ENCODE data around the gene SEMA4A.
"Not testable (repeated sequence)": the region's sequence is repeated elsewhere in the genome, so short reads cannot be mapped to it uniquely, and the experiment has no call there.

The SEMA4A gene

DNA sequence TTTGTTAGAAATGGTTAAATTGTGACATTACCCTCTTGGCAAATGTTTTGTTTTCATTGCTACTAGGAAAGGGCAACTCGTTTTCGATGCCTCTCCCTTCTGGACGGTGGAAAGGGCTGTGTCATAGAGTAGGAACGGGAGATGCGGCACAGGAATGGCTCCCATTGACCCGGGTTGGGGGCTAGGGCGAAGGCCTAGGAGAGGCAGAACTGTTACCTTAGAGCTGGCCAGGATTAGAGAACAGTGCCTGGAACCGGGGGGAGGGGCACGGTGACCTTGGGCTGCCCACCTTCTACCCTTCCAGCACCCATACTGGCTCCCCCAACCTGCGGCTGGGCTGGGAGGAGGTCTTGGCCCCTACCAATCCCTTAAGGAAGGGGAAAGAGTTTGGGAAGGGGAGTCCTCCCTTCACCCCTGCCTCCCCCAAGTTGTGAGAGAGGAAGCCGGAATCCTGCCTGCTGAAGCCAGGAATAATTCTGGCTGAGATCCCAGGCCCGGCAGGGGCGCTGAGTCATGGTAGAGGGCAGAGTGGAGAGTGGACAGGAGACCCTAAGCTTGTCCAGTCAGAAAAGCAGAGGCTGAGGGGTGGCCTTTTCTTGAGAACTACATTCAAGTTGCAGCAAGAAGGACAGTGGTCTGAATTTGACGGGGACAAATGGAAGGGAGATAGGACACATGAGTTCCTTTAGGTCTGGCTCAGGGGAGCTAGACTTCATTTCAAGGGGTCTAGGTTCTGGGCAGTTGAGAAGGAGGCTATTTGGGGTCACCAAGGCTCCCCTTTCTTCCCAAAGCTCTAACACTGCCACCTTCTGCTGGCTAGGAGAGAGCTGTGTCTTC lies 30.6 kb upstream of the SEMA4A start:
- peaks cover 100% of the 10 kb centered on the region for H3K4me1 ChIP-seq (ENCODE audit: low read depth, poor library complexity, severe bottlenecking)
- no peaks in the 10 kb centered on the region for H3K27me3 ChIP-seq (ENCODE audit: insufficient read depth, low read depth)
- no peaks in the 10 kb centered on the region for H4K20me1 ChIP-seq (ENCODE audit: insufficient read depth)
- H3K27ac ChIP-seq, result peak overlapping the region; percentile 90
- peaks cover 73% of the 10 kb centered on the region for H3K79me2 ChIP-seq (ENCODE audit: insufficient read depth, low read depth)
- H3K9ac ChIP-seq, result peak overlapping the region; percentile 46; the same call in 1 of the 2 replicates
- no peak overlapping the region for H3K4me3 ChIP-seq (IDR thresholded peaks at IDR 0.05; ENCODE audit: insufficient read depth, low read depth, low read length)
- TF ChIP-seq CTCF (conservative IDR thresholded peaks at IDR 0.05; ENCODE audit: low read depth, low read length), result no peak
- H3K4me2 ChIP-seq, result peak overlapping the region; percentile 92
- H3K36me3 ChIP-seq (ENCODE audit: insufficient read depth), result no peaks in the 10 kb centered on the region
- H2AFZ ChIP-seq (ENCODE audit: low read depth), result peak overlapping the region; percentile 2; the same call in 1 of the 2 replicates

DNA sequence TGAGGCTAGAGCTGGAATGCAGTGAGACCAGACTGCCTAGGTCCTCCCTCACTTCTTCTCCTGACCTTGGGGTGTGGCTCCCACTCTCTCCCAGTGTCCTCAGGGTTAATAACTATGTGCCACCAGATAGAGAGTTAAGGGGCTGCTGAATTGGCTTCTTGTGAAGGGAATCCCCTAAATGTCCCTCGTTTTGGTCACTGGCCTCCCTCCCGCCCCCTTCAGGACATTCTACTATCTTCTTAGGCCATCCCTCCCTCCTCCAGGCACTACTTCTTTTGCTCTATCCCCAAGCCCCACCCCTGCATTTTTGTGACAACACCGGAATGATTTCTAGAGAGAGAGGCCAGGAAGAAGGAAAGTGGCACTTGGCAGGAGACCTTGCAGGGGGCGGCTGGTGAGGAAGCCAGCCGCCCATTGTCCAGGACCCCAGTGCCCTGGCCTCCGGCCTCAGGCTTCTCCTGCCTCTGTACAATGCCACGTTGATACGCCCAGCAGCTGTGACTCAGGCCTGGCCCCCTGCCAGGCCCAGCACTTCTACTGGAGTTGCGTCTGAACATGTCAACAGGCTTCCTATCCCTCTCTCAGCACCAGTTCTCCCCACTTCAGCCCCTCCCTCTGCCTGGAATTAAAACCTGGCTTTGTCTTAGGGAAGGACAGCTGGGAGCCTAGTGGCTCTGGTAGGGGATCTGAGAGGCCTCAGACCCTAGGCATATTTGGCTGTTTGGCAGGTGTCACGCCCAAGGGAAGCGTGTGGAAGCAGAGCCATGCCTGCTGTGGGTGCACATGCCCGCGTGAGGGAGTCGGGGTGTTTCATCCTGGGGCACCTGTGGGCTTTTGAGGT lies 29.8 kb upstream of the SEMA4A start:
- peak; percentile 78 for TF ChIP-seq CTCF (conservative IDR thresholded peaks at IDR 0.05; ENCODE audit: low read depth, low read length)
- H3K36me3 ChIP-seq (ENCODE audit: insufficient read depth), result no peaks in the 10 kb centered on the region
- peak overlapping the region; percentile 92 for H3K4me2 ChIP-seq
- peaks cover 72% of the 10 kb centered on the region for H3K79me2 ChIP-seq (ENCODE audit: insufficient read depth, low read depth)
- peak overlapping the region; percentile 46; the same call in 1 of the 2 replicates for H3K9ac ChIP-seq
- peak overlapping the region; percentile 90 for H3K27ac ChIP-seq
- peak overlapping the region; percentile 2; the same call in 1 of the 2 replicates for H2AFZ ChIP-seq (ENCODE audit: low read depth)
- H3K4me3 ChIP-seq (IDR thresholded peaks at IDR 0.05; ENCODE audit: insufficient read depth, low read depth, low read length), result no peak overlapping the region
- no peaks in the 10 kb centered on the region for H3K27me3 ChIP-seq (ENCODE audit: insufficient read depth, low read depth)
- H4K20me1 ChIP-seq (ENCODE audit: insufficient read depth), result no peaks in the 10 kb centered on the region
- peaks cover 100% of the 10 kb centered on the region for H3K4me1 ChIP-seq (ENCODE audit: low read depth, poor library complexity, severe bottlenecking)

GRCh38 chr1:156124557-156125483 lies 28.6 kb upstream of the SEMA4A start:
- no peak for TF ChIP-seq CTCF (conservative IDR thresholded peaks at IDR 0.05; ENCODE audit: low read depth, low read length)
- Histone ChIP-seq H3K36me3 (ENCODE audit: insufficient read depth) (no peaks in the 10 kb centered on the region), H3K4me1 (ENCODE audit: low read depth, poor library complexity, severe bottlenecking) (peaks cover 100% of the 10 kb centered on the region), H4K20me1 (ENCODE audit: insufficient read depth) (no peaks in the 10 kb centered on the region), H3K4me3 (IDR thresholded peaks at IDR 0.05; ENCODE audit: insufficient read depth, low read depth, low read length) (peak overlapping the region; percentile 44), H3K79me2 (ENCODE audit: insufficient read depth, low read depth) (peaks cover 73% of the 10 kb centered on the region), H3K4me2 (peak overlapping the region; percentile 92), H3K27me3 (ENCODE audit: insufficient read depth, low read depth) (no peaks in the 10 kb centered on the region), H2AFZ (ENCODE audit: low read depth) (no peak overlapping the region), H3K27ac (peak overlapping the region; percentile 90), H3K9ac (peak overlapping the region; percentile 7; the same call in 1 of the 2 replicates)

DNA sequence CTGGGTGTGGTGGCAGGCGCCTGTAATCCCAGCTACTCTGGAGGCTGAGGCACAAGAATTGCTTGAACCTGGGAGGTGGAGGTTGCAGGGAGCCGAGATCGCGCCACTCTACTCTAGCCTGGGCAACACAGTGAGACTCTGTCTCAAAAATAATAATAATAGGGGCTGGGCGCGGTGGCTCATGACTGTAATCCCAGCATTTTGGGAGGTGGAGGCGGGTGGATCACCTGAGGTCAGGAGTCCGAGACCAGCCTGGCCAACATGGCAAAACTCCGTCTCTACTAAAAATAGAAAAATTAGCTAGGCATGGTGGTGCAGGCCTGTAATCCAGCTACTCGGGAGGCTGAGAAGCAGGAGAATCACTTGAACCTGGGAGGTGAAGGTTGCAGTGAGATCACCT lies 27.8 kb upstream of the SEMA4A start:
- Histone ChIP-seq H3K79me2 (ENCODE audit: insufficient read depth, low read depth) (peaks cover 69% of the 10 kb centered on the region), H3K4me1 (ENCODE audit: low read depth, poor library complexity, severe bottlenecking) (peaks cover 100% of the 10 kb centered on the region), H3K9ac (peak overlapping the region; percentile 79), H3K27ac (peak overlapping the region; percentile 90), H3K4me2 (peak overlapping the region; percentile 92)
- not testable (repeated sequence) for H3K4me3 ChIP-seq (IDR thresholded peaks at IDR 0.05; ENCODE audit: insufficient read depth, low read depth, low read length); H2AFZ ChIP-seq (ENCODE audit: low read depth); H3K27me3 ChIP-seq (ENCODE audit: insufficient read depth, low read depth); H4K20me1 ChIP-seq (ENCODE audit: insufficient read depth); H3K36me3 ChIP-seq (ENCODE audit: insufficient read depth)
